NCI-H2196 treated with DMSO at 0.1 percent for 48 hours (cell line): ENCODE results near the gene EBLN1.

Experiments used
- DNase-seq: peaks from one replicate; lab custom pipeline; 2025; ENCODE audit not compliant: unreplicated experiment; lab: John Stamatoyannopoulos, UW

EBLN1 gene

DNA sequence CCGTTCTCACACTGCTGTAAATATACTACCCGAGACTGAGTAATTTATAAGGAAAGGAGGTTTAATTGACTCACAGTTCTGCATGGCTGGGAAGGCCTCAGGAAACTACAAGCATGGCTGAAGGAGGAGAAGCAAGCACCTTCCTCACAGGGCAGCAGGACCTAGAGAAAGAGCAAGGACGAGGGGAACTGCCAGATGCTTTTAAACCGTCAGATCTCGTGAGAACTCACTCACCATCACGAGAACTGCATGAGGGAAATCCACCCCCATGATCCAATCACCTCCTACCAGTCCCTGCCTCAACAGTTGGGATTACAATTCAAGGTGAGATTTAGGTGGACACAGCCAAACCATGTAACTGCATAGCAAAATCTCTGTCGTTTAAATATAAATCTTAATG lies at the start of gene EBLN1:
Gene EBLN1 (minus strand): TSS at position 174 of the 400 bp plus-strand sequence. CDS start 8,032 bp downstream, outside the sequence.
- no peak for DNase-seq

DNA sequence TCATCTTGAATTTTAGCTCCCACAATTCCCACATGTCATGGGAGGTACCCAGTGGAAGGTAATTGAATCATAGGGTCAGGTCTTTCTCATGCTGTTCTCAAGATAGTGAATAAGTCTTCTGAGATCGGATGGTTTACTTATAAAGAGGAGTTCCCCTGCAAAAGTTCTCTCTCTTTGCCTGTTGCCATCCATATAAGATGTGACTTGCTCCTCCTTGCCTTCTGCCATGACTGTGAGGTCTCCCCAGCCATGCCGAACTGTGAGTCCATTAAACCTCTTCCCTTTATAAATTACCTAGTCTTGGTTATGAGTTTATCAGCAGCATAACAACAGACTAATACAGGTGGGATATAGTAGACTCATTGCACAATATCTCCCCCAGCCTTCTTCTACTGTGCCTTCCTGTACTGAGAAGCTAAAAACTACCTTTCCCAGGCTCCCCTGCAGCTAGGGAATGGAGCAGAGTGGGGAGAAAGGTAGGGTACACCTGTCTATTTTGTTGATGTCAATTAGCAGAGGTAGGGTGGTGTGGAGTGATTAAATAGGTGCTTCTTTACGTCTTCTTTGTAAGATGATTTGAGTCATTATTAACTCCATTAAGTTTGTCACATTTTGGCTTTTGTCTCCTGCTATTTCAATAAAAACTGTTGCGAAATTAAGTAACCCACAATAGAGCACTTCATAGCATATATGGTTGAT lies 48.2 kb upstream of the EBLN1 start:
- DNase-seq, result no peak

DNA sequence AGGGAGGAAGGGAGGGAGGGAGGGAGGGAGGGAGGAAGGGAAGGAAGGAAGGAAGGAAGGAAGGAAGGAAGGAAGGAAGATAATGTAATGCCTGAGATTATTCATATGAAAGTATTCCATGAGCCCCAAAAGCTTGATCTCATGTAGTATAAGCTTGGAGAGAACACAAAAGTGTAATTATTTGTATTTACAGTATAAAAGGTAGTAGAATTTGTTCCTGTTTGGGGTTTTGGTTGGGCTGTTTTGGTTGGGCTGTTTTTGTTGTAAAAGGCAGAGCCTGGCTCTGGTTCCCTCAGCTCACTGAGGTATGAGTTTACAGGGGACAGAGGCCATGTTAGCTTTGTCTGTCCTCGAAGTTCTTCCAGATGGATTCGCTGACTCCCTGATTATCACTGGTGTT lies 45.3 kb upstream of the EBLN1 start:
- DNase-seq, result no peak

DNA sequence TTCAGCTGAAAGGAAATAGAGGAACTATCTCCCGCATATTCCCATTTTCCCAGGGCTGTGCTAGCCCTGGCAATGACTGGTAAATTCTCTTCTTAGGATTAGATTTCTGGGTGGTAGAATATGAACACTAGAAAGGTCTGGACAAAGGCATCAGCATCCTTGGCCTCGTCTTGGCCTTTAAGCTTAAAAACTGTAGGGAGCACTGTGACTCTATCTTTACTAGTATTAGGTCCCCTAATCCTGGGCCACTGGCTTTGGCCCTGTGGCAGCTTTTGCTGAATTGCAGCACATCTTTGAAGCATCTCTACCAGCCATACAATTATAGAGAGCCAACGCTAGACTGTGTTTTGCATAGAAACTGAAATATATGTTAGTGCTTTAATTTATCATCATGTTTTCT lies 41.5 kb upstream of the EBLN1 start:
- no peak for DNase-seq

DNA sequence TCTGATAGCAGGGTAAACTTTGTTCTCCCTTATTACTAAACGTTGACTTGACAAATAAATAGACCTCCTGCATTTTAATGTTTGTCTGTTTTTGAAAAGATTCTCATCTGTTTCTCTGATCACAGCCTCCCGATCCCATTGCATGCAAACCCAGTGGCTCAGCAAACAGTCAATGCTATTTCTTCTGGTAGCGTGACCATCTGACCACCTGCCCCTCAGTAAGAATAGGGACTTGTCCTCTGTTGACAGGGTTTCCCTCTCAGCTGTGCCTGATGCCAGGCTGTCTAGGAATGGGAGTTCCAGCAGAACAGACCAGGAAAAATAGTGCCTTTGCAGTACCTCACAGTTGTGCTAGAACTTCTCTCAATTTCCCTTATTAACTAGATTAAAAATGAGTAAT lies 40.7 kb upstream of the EBLN1 start:
- no peak for DNase-seq

DNA sequence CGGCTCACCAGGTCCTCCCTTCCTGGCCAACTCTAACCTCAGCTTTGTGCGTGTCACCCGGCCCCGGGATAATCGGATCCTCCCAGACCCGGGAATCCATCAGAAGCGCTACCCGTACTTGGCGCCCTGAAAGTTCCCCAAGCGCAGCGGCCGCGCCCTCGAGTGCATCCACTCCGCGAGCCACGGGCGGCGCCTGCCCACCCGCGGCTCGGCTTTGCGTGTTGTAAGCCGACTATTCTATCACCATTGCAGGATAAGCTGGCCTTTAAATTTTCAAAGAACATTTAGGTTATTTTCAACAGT lies 35.7 kb upstream of the EBLN1 start:
- no peak for DNase-seq

DNA sequence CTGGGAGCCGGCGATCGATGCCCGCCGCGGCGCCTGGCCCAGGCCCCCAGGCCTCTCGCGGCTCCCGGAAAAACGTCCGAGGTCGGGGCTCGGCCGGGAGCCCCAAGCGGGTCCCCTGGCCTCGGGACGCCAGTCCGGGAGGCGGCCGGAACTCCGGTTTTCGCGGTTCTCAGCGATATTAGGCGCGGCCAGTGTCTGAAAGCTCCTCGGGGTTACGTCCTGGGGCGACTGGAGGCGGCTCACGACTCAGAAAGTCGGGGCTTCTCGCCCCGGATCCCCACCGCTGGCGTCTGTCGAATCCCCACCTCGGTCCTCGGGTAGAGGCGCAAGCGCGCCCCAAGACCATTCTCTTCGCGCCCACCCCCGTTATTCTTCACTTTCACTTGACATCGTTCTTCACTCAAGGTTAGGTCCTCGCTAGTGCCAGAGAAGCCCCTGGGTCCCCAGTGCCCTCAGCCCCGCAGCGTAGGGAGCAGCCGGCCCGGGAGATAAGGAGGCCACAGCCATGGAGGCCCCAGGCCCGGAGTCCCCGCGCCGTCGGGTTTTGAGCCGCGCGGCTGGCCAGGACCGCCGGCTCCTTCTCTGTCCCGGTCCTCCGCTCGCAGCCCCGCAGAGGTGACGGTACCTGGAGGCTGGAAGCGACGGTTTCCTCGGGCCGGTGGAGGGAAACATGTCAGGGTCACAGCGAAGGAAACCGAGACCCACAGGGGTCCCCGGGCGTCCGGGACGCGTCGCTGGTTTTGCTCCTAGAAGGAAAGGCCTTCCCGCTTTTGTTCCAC lies 35.2 kb upstream of the EBLN1 start:
- no peak for DNase-seq

DNA sequence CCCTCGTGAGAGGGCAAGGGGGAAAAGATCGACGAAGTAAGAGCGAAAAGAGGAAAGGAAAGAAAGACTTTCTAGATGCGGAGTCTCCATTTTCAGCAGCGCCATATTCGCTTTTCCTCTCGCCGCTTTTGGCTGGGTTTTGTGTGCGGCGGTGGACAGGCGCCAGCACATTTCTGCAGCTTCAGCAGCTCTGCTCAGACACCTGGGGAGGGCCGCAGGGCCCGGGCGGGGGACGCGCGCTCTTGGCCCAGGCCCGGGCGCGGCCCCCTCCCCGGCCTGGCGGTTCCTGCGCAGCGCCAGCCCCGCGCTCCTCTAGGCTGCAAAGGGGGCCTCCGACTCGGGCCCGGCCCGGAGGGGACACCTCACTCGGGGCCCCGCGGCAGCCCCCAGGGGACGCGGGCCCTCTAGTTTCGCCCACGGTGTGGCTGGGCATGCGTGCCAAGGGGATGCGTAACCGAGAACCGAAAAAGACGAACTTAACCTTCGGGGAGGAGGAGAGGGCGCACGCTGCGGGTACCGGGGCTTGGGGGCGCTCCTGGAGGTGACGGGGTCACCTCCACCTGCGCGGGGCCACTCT lies 34.5 kb upstream of the EBLN1 start:
- DNase-seq, result no peak

DNA sequence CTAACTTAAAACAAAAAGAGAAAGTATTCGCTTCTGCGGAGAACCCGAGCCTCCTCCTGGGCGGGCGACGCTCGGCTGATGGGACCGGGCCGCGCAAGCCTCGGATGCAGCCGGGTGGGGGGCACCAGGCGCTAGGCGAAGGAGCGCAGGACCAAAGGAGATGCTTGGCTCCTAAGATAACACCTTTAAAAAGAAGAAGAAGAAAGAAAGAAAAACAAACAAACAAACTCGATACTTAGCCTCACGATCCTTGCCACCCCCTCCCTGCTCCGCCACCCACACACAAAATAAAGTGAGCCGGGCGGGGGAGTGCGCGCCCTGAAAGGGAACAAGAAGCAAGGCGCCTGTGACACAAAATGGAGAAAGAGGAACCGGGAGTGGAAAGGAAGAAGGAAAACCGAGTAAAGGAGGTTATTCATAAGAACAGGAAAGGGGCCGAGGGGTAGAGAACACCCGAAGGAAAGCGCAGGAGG lies 34.0 kb upstream of the EBLN1 start:
- no peak for DNase-seq

DNA sequence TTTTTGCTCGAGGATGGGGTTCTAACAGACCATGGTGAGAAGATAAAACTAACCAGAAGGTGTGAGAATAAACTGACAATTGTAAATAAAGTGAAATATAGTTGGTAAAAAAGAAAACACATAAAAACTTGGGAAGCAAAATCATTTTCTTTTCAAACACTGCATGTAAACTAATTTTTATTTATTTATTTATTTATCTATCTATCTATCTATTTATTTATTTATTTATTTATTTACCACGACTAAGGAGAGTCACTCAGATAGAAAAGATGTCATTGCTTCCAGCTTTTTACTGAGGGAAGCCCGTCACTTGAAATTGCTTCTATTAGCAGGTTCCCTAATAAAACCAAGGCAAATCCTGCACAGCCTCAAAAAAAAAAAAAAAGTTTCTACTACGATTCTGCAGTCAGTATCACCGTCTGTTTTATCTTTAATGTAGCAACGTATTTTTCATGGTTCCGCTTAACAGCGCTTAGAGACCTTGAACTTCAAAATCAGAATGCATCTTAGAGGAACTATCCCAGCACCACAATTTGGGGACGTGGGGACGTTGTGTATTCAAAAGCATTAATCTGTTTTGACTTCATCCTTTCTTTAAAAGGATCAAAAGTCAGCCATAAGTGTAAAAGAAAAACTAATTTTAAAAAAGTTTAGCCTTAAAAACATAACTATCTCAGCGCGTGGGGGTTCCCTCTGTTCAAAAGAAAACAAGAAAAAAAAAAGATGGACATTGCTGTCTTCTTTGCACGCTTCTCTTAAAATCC lies 33.3 kb upstream of the EBLN1 start:
- no peak for DNase-seq

DNA sequence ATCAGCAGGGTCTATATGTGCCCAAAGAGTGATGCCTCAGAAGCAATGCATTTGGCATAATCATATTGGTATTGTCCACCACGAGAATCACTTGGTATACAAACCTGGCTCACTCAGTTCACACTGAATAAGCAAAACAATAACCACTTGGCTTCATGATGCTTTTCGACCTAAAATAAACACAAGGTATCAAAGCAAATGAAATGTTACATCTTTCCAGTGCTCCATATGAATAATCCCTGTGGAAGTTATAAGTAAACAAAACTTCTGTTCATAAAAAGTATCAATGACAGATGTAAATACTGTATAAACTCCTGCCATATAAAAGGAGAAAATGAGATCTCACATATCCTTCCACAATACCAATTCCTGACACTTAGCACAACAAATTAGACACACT lies 29.8 kb upstream of the EBLN1 start:
- DNase-seq, result no peak

DNA sequence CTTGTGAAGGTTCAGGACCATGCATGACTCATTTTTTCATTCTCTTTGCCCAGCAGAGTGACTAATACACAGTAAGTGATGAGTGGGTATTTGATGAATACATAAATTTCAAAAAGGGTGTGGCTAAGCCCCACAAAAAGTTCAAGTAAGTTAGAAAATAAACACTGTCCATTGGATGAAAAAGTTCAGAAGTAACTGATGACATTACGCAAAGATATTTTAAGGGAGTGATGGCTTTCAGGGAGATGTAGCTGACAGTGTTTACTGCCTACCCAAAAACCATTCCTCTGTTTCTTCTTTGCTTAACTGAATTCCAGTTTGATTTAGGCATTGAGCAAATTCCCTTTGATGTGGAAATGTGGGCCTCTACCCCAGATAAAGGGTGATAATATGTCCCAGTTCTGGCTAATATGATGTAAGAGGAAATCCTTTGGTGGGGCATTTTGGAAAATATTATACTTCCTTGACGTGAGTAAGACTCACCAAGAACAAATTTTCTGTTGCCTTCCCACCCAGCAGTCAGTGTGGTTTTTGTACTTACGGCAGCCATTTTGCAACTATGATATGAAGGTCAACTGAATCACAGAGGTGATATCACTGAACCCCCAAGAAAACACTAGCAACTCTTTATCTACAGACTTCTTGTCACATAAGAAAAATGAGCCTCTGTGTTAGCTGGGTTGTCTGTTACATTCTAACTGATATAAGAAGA lies 29.0 kb upstream of the EBLN1 start:
- DNase-seq, result no peak

DNA sequence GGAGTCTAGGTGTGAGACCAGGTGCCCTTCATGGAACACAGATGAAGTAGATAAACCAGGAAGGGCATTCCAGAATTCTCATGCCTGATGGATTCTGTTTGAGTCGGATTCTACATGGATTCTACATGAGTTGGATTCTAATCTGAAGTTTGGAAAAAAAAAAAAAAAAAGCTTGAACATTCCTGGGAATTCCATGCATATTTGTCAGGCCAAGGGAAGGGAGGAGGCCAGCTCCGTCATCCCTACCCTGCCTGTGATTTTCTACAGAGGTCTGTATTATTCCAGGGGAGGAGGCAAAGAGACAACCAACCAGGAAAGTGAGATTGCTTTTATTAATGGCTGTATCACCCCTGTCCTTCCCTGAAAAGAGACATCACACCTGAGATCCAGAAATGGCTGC lies 27.8 kb upstream of the EBLN1 start:
- DNase-seq, result no peak

DNA sequence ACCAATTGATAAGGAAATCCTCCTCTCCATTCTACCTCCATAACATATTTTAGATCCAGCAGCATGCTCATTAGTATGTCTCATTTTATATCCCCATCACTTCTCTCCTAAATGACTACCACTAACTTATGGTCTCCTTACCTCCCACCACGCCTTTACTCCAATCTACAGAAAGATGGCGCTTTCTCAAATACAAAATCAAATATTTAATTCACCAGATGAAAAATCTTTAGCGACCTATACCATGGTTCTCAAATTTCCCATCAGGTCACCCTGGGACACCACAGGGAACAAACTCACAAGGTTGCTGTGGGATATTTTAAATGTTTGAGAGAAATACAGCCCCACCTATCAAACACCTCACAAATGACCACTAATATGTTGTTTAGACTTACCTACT lies 27.0 kb upstream of the EBLN1 start:
- DNase-seq, result no peak

DNA sequence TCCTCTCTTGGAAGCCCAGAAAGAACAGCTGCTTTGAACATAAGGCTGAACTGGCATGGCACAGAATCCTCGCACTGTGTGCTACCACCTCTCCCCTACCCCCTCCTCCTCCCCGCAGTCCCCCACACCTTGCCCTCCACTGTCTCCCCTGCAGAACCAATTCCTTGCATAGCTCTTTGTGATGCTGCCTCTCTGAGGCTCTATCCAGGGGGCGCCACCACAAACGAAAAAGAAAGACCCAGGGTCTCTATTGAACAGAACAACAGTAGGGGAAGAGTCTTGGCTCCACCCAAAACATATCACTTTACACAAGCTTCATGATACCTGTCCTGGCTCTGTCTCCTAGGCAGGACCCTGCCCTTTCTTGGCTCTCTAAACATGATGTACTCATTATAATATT lies 26.2 kb upstream of the EBLN1 start:
- DNase-seq, result no peak

DNA sequence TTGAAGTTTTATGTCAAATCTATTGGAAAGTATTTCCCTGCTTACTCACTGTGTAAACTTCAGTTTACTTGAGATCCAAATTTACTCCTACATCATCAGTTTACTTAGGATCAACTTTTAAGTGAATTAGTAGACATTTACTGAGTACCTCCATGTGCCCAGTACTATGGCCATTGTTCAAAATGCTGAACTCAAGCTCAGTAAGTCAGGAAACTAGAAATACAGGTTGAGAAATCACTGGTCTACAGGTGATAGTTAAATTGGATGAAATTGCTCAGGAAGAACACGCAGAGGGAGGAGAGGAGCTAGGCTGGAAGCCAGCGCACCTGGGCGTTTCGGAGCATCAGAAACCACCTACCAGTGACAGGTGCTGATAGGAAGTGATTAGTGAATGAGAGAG lies 25.5 kb upstream of the EBLN1 start:
- DNase-seq, result no peak

DNA sequence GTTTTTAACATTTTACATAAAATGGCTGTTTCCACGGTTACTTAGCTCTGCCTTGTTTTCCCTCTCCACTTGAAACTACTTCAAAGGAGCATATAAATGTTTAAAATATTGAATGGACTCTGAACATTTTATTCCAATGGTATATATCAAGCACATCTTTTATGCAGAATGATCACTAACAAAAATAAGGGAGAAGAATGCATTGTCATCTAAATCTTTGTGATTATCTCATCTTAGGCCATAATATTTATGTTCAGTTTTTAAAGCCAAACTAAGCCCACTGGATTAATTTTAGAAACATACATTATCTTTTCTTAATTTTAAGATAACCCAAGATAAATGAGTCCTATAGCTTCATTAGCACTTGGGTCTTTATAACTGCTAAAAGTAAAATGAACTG lies 13.4 kb upstream of the EBLN1 start:
- DNase-seq, result no peak

DNA sequence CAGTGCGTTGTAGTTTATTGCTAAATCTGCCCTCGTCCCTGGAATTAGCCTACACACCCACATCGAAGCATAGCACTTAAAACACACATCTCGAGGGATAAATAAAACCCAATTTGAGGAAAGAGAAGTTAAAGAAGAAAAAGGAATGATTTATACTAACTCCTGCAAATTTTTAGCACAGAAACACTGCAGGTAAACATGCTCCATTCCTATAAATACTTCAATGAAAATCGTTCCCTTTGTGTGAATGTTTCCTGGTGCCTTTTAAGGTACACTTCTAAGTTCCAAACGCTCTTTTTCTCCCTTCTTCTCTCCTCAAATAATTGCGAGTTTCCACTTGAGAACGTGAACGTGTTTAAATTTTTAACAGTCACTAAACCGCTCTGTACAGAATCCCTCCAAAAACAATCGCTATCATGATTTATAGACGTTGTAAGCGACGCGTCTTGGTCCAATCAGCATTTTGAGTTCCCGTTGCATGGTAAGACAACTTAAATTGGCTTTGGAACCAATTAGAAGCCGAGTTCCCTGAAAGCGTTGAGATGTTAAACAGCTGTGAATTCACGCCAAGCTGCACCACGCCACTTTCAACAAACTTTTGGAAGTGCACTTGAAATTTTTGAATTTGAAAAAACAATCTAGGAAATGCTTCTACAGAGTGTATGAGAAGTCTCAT lies 12.5 kb upstream of the EBLN1 start:
- DNase-seq, result no peak

DNA sequence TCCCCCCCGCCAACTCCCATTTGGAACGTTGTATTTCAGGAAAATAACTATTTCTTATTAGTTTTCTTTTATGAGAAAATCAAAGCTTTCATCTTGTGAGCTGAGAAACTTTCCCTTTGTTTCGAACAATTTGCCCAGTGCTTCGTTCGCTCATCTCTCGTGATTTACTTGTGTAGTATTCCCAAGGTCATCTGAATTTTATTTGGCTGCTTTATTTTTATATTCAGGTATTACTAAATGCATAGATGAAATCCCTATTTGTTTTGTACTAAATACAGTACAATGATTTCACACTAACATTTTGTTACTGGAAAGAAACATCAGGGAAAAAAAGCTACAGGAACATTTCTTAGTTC lies 12.0 kb upstream of the EBLN1 start:
- DNase-seq, result no peak

DNA sequence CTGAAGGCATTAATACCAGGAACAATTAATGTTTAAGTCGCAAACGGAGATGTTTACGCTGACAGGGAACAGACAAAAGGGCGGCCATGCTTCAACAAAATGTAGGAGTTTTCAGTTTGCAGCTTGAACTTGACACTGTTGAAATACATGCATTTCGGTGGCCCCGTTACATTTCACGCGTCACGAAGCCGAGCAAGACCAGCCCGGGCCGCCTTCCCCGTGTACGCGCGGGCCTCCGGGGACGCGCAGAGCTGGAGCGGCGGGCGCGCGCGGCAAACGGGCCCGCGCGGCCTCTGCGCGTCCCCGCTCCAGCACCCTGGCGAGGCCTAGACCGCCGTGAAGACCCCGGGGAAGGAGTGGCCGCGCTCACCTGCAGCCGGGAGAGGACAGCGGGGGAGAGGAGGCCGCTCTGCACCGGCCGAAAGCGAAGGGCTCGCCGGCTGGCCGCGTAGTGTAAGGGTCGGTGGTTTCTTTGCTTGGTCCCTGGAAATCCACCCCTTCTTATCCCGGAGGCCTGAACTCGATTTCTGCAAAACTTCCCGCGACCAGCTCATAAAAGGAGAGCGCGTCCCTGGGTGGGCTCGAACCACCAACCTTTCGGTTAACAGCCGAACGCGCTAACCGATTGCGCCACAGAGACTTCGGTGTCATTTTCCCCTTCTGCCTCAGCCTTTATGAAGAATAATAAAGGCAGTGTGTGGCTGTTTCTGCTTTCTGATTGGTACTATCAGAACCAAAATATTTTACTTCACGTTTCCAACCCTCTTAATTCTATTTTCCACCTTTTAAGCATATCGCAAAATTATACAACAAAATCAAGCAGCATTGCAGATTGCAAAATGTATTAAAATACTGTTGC lies 11.4 kb upstream of the EBLN1 start:
- peak; percentile 32 for DNase-seq
